GM20431 (cell line): ENCODE results near the gene HOOK2.
"Not testable (repeated sequence)": the region's sequence is repeated elsewhere in the genome, so short reads cannot be mapped to it uniquely, and the experiment has no call there.

Source experiments
- in situ Hi-C: fragments of 300-500 bp; cut with MseI, MboI; formaldehyde crosslinking; loops from one replicate; pipeline ENCODE4 v1.15.0; 2020; ENCODE audit warnings: low sequenced_read_pairs; ENCODE audit not compliant: unreplicated experiment

The HOOK2 gene

DNA sequence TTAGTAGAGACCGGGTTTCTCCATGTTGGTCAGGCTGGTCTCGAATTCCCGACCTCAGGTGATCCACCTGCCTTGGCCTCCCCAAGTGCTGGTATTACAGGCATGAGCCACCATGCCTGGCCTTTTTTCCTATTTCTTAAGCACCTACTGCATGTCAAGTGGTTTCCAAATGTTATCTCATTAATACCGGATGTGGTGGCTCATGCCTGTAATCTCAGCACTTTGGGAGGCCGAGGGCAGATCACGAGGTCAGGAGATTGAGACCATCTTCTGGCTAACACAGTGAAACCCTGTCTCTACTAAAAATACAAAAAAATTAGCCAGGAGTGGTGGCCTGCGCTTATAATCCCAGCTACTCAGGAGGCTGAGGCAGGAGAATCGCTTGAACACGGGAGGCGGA lies 49.7 kb downstream of the HOOK2 start:
- in situ Hi-C loops, result not testable (repeated sequence)

DNA sequence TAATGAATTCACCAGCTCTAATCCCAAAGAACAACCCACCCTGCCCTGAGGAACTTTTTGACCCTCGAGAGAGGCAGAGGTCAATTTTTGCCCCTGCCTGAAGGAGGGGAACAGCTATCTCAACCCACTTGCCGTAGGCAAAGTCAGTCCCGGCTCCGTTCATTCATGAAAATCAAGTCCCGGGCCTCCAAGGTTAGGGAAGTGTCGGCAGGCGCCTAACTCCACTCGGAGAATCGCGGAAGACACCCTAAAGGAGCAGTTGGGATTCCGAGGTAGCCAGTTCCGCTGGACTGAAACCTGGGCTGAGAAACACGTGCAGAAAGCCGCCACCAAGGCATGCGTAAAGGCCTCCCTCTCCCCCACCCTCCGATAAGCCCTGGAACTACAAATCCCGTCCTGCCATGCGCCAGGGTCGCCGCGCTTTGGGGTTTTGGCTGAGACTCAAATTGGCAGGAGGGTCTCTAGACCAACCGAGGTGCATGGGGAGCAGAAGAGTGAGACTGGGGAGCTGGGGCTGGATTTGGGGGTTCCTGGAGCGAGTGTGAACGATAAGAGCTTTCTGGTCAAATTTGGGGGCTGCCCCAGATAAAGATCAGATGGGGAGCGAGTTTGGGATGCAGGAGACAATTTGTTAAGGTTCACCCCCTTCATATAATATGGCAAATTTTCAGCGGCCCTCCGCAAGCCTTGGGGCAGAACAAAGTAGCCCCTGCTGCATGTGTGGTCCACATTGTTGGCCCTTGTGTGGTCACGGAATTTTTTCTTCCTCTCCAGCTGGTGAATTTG lies 51.5 kb downstream of the HOOK2 start, which contains the start of gene TNPO2:
TNPO2 (minus strand) TSS at position 292 of the 786 bp plus-strand sequence. CDS start 2,955 bp downstream, outside the sequence.
- in situ Hi-C loops, result no loop called here

DNA sequence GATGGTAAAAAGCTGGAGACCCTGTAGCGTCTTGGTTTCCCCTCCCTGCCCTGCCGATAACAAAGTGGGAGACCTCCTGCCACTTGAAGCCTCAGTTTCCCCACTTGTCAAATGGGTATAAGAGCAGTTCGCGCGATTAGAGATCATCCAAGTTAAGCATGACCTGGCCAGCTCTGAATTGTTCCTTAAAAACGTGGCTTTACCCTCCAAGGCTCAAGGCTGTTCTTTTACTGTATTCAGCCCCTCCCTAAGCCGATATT lies 52.0 kb downstream of the HOOK2 start:
- in situ Hi-C loops, result no loop called here

DNA sequence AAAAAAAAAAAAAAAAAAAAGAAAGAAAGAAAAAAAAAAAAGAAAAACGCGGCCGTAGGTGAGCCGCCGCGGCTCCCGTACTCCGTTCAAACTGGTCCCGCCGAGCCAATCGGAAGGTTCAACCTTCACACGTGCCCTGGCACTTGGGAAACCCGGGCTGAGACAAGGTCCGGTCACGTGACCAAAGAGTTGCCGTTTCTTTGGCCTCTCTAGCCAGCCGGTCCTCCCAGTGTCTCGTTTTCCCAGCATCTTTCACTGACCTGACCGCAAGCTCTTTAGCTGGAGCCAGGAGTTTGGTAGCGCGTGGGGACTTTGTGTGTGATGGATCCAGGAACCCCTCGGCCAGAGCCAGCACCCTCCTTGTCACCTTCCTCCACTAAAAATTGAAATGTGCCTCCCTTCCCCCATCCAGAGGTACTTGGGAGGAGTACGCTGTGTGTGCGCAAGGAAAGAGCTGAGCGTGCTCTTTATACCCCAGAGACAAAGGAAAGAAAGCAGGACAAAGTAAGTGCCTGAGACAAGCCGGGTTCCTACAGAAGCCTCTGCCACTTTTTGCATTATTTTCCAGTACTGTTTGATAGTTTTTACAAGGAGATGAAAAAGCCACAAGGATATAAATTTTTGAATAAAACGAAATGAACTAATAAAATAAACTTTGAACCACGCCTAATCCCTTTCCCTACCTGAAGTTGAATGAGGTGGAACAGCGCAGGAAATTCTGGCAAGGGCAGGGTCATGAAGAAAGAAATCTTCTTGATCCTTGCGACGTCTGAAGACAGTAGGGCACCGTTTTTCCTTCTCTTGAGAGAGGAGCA lies 52.6 kb downstream of the HOOK2 start:
- in situ Hi-C loops, result no loop called here

DNA sequence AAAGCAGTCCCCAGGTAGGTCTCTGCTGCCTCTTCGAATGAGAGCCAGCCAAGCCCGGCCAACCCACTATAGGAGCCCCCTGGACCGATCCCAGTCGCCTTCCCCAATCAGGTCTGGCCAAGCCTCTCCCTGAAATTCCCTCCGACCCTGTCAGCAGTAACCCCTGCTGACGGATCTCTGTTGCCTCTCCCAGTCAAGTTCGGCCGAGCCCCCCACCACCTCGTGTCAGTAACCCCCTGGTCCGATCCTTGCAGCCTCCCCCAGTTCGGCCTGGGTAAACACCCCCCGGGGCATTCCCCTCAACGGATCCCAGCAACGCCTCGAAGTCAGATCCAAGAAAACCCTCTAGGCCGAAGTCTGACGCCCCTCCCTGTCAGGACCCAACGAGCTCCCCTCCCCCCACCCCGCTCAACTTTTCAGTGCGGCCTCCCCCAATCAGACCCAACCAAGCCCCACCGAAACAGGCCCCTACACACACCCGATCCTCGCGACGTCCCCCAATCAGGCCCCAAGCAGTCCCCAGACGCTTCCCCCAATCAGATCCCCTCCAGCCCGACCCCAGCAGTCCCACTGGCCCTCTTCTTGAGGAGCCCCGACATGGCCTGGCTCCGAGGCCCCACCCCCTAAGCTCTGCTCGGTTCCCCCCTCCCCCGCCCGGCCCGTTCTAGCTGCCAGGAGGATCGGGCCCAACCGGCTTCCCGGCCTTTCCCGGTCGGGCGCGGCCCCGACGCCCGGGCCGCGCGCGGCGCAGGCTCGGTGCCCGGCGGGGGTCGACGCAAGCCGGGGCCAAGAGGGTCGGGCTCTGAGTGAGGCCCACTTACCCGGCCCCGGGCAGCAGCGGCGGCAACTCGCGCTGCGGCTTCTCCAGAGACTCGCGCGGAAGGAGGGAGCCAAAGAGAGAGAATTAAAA lies 53.4 kb downstream of the HOOK2 start:
- in situ Hi-C loops, result no loop called here

DNA sequence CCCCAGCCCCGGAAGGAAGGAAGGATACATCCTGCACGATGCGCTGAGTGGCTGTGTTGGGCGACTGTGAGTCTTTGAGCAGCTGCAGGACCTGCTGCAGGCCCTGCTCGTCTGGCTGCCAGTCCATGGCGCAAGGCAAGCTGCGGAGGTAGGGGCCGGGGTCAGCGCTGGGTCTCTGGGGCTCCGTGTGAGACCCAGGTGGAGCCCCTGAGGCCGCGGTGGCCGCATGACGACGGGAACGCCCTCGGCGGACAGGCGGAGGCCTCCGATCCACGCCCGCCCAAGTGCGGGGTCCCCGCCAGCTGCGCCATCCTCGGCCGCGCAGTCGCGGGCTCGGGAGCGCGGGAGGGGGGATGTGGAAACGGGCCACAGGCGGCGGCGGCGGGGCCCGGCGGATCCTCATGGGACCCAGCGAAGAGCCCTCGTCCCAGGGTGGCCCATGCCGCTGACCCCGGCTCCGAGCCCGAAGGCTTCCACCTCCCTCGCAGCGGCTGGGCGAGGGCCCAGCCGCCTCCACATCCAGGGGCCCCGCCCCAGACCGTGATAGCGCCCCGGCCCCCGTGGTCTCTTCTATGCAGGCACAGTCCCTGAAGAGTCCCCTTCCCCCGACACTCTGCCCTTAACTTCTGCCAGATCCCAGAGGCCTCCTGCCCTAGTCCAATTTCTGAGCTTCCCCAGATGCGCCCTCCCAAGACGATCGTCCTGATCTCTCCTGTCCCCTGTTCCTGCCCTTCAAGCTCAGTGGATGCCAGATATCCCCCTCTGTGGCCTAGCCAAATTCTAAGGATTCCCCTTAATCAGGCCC lies 54.3 kb downstream of the HOOK2 start:
- in situ Hi-C loops, result no loop called here

DNA sequence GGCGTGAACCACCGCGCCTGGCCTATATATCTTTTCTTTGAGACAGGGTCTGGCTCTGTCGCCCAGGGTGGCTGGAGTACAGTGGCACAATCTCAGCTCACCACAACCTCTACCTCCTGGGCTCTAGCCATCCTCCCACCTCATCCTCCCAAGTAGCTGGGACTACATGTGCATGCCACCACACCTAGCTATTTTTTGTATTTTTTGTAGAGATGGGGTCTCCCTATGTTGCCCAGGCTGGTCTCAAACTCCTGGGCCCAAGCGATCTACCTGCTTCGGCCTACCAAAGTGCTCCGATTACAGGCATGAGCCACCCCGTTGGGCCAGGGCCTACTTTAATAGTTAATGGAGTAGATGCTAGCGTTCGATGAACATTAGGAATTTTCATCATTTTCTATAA lies 55.1 kb downstream of the HOOK2 start:
- in situ Hi-C loops, result no loop called here

DNA sequence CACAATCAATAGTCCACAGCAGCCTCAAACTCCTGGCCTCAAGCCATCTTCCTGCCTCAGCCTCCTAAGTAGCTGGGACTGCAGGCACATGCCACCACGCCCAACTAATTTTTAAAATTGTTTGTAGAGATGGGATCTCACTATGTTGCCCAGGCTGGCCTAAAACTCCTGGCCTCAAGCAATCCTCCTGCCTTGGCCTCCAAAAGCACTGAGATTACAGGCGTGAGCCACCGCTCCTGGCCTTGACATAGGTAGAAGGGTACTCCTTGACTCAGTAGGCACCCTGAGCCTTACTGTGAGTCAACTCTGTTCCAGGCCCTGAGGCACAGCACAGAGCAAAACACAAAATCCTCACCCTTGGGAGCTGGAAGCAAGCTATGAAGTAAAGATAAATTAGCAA lies 59.4 kb downstream of the HOOK2 start:
- in situ Hi-C loops, result no loop called here

DNA sequence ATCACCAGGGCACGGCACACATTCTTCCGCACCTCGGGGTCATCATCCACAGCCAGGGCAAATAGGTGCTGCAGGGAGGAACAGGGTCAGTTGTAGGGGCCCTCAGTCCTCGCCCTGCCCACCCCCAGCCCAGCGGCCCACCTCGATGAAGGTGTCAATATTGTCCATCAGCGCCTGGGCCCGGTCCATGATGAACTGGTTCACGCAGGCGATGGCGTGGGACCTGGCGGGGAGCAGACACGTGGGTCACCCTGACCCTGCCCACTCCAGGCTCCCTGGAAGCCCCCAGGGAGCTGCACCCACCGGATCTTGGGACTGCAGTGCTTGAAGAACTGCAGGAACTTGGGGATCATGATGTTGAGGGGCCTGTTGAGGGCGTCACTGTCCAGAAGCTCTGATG lies 60.2 kb downstream of the HOOK2 start:
- in situ Hi-C loops, result no loop called here

DNA sequence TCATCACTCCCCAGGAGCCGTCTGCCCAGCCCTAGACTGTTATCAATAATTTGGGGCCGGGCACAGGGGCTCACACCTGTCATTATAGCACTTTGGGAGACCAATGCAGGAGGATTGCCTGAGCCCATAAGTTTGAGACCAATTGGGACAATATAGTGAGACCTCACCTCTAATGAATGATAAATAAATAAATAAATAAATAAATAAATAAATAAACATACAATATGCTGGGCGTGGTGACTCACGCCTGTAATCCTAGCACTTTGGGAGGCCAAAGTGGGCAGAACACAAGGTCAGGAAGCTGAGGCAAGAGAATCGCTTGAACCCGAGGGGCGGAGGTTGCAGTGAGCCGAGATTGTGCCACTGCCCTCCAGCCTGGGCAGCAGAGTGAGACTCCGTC lies 62.0 kb downstream of the HOOK2 start:
- in situ Hi-C loops, result not testable (repeated sequence)
